GM20000 (cell line): ENCODE measurements around the gene SGCD.

ENCODE experiments used
- DNase-seq: peaks from one replicate; pipeline ENCODE4 v3.0.0; 2012; ENCODE audit warnings: low spot score
- CTCF ChIP-seq: IDR thresholded peaks from 2 replicates; pipeline ENCODE4 v1.5.1; 2012; ENCODE audit warnings: mild to moderate bottlenecking, control low read depth; ENCODE audit errors: extremely low read depth, missing control alignments

SGCD gene

GRCh38 chr5:156479849-156480248 lies 152.9 kb downstream of the SGCD start:
- no peak for TF ChIP-seq CTCF
- DNase-seq, result no peak

GRCh38 chr5:156481741-156482140 lies 154.8 kb downstream of the SGCD start:
- TF ChIP-seq CTCF, result no peak
- DNase-seq, result no peak

- TF ChIP-seq CTCF, result no peak
- no peak for DNase-seq
Observed at GRCh38 chr5:156482818-156483217, 155.9 kb downstream of the SGCD start.

- no peak for TF ChIP-seq CTCF
Observed at GRCh38 chr5:156486394-156487238, 159.7 kb downstream of the SGCD start.

GRCh38 chr5:156491766-156492165 lies 164.8 kb downstream of the SGCD start:
- no peak for DNase-seq
- TF ChIP-seq CTCF, result no peak

More at GRCh38 chr5:156486394-156487238, 159.7 kb downstream of the SGCD start:
- DNase-seq, result no peak

- DNase-seq, result no peak
- TF ChIP-seq CTCF, result no peak
Observed at GRCh38 chr5:156496291-156496690, 169.3 kb downstream of the SGCD start.

- no peak for DNase-seq
- no peak for TF ChIP-seq CTCF
Observed at GRCh38 chr5:156497804-156498208, 170.8 kb downstream of the SGCD start.
